Smooth muscle cell of the brain vasculature (primary cell): ENCODE measurements around the gene SNX25.

Experiments
- DNase-seq: peaks from one replicate; pipeline ENCODE4 v3.0.0-alpha.2; 2012; ENCODE audit warnings: low read depth, low spot score

SNX25 gene

GRCh38 chr4:185341841-185342240, 132.4 kb downstream of the SNX25 start:
- DNase-seq, result no peak

- no peak for DNase-seq
These were observed 134.6 kb downstream of the SNX25 start for GRCh38 chr4:185343726-185344581.

DNA sequence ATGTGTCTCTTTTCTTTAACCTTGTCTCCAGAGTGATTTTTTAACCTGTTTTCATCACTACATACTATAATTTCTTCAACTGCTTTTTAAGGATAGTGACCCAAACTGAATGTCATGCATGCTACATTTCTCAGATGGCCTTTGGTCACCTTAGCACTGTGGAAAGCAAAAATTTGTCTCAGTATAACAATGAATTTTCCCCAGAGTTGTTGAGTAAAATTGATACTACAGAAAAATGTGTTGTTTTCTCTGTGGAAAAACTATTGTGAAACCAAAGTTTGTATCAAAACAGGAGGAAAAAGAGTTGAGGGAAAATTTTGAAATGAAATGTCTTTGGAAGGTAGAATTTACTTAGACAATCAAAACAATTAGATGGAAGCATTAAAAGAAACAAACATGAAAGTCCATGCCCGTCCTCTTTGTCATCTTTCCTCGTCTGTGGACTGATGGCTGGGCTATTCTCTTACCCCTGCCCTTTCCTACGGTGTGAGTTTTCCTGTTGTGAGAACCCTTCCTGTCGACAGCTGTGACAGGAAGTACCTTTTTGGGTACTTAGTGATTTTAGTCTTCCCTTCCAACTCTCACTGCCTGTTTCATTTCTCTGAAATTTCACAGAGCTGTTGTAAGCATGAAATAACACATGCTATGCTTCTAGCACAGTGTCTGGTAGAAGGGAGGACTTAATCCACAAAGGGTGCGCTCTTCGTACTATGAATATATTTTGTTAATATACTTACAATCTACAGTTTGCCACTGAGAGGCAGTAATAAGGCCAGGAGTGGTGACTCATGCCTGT, 135.5 kb downstream of the SNX25 start:
- no peak for DNase-seq

GRCh38 chr4:185346975-185347601, 137.7 kb downstream of the SNX25 start:
- DNase-seq, result no peak

DNA sequence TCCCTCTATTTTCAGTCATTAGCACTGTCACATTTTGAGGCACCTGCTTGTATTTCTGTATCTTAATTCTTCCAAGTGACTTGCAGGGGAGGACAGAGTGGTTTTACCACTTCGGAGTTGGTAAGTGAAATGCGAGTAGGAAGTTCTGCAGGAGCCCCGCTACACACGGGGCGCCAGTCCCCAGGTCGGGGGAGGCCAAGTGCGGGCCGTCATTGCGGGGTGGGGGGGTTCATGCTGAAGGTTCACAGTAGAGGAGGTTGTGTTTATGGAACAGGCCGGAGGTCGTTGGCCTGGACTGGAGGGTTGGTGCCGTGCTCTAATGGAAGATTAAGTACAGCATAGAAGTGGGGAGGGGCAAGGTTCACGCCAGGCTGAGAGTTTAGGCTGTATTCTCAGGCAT, 142.3 kb downstream of the SNX25 start:
- DNase-seq, result no peak

- DNase-seq, result no peak
These were observed 142.8 kb downstream of the SNX25 start for GRCh38 chr4:185352202-185352601.

DNA sequence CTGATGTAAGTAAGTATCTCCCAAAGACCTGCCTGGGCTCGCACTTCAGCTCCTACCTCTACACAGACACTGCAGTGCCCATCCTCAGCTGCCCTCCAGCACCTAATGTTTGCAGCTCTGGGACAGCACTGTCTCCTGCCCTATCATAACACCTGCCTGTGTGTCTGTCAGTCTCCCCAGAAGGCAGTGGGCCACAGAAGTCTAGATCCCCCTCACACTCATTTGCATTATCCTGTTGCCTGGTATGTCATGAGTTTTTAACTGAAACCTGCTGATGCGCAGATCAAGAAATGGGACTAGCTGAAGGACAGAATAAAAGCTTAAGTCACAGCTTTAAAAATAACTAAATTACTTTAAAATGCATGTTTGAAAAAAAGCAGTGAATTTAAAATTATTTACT, 143.3 kb downstream of the SNX25 start:
- DNase-seq, result no peak

- DNase-seq, result no peak
These were observed 147.8 kb downstream of the SNX25 start for GRCh38 chr4:185357211-185357610.

DNA sequence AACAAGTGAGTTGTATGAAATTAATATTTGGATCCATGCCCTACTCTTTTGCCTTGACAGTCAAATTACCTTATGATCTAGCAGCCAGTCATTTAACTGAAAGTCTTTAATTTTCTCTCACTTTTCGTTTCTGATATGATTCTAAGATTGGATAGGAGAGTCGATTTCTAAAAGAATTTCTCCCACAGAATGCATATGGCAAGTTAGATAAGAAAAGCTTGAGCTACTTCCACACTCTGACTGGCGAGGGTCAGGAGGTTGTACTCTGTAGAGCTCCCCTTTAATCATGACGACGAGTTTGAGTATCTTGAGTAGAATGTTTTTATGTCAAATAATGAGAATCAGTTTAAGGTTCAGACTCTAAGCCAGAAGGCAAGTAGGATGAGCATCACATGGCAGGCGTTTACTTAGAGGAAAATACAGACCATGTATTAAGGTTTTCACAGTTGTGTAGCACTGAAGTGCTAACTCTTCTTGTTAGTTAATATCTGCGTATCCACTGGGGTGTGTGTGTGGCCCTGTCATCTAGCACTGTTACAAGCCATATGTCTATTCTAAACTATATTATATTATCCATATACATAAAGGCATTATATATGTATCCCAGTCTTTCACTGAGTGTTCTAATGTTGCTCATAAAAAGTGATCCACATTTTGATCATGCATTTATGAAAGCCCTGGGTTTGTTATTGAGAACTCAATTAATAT, 148.5 kb downstream of the SNX25 start:
- no peak for DNase-seq

DNA sequence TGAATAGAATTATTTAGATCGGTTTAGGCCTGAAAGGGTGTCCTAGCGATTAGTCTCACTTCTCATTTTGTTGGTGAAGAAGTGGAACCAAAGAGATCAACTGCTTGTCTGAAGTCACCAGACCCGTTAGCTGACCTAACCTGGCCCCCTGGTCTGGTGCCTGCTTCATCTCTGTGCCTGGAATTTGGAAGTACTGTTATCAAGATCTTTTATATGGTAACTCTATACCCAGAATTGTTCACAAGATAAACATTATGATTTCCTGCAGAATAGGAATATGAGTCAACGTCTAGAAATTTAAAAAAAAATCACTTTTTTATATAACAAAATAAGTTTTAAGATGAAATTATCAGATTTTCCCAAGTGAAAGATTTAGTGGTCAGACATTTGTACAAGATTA, 149.1 kb downstream of the SNX25 start:
- no peak for DNase-seq

- peak; percentile 59 for DNase-seq
These were observed 149.6 kb downstream of the SNX25 start for GRCh38 chr4:185358959-185359358.

DNA sequence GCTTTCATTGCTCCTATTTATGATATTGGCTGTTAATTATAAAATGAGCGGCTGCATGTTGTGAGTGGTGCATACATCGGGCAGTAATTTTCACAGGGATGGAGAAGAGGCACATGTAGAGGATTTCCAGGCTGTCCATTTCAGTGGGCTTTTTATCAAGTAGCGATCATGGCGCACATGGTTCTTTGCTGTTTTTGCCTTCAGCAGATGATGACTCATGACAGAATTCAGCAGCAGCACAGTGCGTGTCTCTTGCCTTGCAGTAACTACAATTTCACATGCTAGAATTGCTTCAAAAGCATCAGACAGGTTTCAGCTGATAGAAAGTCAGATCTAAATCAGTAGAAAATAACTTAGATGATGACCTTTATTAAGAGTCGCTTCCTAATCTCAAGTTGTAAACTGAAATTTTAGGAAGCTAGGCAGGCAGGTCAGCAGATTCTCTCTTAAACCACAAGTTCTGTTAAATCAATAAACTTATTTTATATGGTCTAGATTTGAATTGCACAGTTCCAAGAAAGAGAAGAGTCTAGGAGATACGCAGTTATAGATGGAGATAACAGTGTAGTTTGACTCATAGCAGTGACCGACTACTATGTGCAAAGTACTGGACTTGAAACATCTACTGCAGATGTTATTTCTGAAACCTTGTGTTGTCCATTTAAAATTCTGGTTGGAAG, 150.5 kb downstream of the SNX25 start:
- peak; percentile 35 for DNase-seq

GRCh38 chr4:185361872-185362271, 152.5 kb downstream of the SNX25 start:
- DNase-seq, result no peak

DNA sequence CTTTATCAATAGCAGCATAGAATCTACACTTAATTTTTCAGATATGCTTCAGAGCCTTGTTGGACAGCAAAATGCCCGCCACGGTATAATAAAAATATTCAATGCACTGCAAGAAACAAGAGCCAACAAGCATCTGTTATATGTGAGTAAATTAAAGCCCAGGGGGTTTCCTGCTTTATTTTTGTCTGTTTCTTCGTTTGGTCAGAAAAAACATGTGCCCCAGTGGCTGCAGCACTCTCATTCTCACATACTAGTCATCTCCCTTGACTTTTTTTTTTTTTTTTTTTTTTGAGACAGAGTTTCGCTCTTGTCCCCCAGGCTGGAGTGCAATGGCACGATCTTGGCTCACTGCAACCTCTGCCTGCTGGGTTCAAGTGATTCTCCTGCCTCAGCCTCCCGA, 153.2 kb downstream of the SNX25 start:
- DNase-seq, result peak; percentile 26

- DNase-seq, result no peak
These were observed 153.9 kb downstream of the SNX25 start for GRCh38 chr4:185363251-185363650.

- DNase-seq, result no peak
These were observed 155.5 kb downstream of the SNX25 start for GRCh38 chr4:185364886-185365285.

GRCh38 chr4:185369731-185370130, 160.3 kb downstream of the SNX25 start:
- no peak for DNase-seq

GRCh38 chr4:185370268-185370949, 161.0 kb downstream of the SNX25 start:
- DNase-seq, result no peak

DNA sequence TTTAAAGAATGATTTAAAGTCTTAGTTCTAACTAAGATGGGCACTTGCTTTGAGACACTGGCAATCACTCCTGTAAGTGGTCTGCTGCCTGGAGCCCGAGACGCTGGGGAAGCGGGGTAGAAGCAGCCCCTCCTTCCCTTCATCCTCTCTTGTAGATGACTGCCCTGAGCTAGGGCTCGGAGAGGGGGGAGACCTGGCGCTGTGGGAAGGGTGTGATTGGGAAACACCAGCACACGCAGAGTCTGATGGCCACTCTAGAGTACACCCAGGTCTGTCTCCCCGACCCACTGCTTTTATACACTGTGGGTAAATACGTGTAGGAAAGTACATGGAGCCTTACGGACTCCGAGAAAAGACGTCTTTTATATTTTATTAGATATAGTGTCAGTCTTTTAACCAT, 162.3 kb downstream of the SNX25 start:
- DNase-seq, result no peak

- no peak for DNase-seq
These were observed 164.6 kb downstream of the SNX25 start for GRCh38 chr4:185374027-185374426.

DNA sequence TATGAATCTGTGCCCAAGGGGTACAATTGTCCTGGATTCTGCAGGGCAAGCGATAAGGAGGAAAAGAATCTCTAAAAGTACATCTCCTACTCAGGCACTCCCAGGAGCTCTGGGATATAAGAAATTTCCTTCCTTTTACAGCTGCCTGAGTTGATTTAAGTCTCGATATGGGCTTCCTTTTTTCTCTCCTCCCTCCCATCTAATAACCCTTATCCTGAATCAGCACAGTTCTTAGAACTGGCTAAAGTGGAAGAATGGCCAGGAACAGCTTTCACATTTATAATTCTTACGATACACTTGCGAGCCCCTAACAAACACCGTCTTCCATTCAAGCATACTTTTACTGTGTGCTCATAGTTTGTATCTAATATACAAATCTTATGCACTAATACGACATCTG, 165.2 kb downstream of the SNX25 start:
- no peak for DNase-seq
